ENCODE results near the gene SLX4. TPM values are rescaled to one million over a fixed set of nuclear protein-coding genes. Genes with fewer than 3 reads are reported as not detected.

The SLX4 gene
- total RNA-seq, 1 donor from 2014 or later, result 12.2 TPM

- Mint-ChIP-seq H3K27ac (no peak overlapping the region), H3K36me3 (ENCODE audit: low read depth) (peaks cover 45% of the 10 kb centered on the region), H3K4me3 (ENCODE audit: low read depth) (no peak overlapping the region), H3K27me3 (ENCODE audit: low read depth) (no peaks in the 10 kb centered on the region), H3K9me3 (no peaks in the 10 kb centered on the region), H3K4me1 (ENCODE audit: low read depth) (no peaks in the 10 kb centered on the region)
- intact Hi-C loops (cut with micrococcal nuclease), result no loop called here
- DNase-seq (ENCODE audit: low spot score), result no peak
These were observed 69.8 kb downstream of the SLX4 start for GRCh38 chr16:3541527-3542155.

GRCh38 chr16:3538222-3538621 lies 73.2 kb downstream of the SLX4 start:
- peaks cover 39% of the 10 kb centered on the region for H3K36me3 Mint-ChIP-seq (ENCODE audit: low read depth)
- no peaks in the 10 kb centered on the region for H3K4me1 Mint-ChIP-seq (ENCODE audit: low read depth)
- H3K9me3 Mint-ChIP-seq, result no peaks in the 10 kb centered on the region
- DNase-seq (ENCODE audit: low spot score), result no peak
- no peak overlapping the region for H3K27ac Mint-ChIP-seq
- H3K4me3 Mint-ChIP-seq (ENCODE audit: low read depth), result no peak overlapping the region
- intact Hi-C loops (cut with micrococcal nuclease), result no loop called here
- H3K27me3 Mint-ChIP-seq (ENCODE audit: low read depth), result no peaks in the 10 kb centered on the region

- no peaks in the 10 kb centered on the region for H3K9me3 Mint-ChIP-seq
- no peak overlapping the region for H3K4me3 Mint-ChIP-seq (ENCODE audit: low read depth)
- intact Hi-C loops (cut with micrococcal nuclease), result no loop called here
- DNase-seq (ENCODE audit: low spot score), result no peak
- H3K4me1 Mint-ChIP-seq (ENCODE audit: low read depth), result no peaks in the 10 kb centered on the region
- no peaks in the 10 kb centered on the region for H3K27me3 Mint-ChIP-seq (ENCODE audit: low read depth)
- H3K36me3 Mint-ChIP-seq (ENCODE audit: low read depth), result peaks cover 44% of the 10 kb centered on the region
- no peak overlapping the region for H3K27ac Mint-ChIP-seq
These were observed 74.6 kb downstream of the SLX4 start for GRCh38 chr16:3536851-3537250.

GRCh38 chr16:3536271-3536731 lies 75.1 kb downstream of the SLX4 start:
- Mint-ChIP-seq H3K4me1 (ENCODE audit: low read depth) (no peaks in the 10 kb centered on the region), H3K9me3 (no peaks in the 10 kb centered on the region), H3K36me3 (ENCODE audit: low read depth) (peaks cover 42% of the 10 kb centered on the region), H3K4me3 (ENCODE audit: low read depth) (no peak overlapping the region), H3K27me3 (ENCODE audit: low read depth) (no peaks in the 10 kb centered on the region), H3K27ac (no peak overlapping the region)
- intact Hi-C loops (cut with micrococcal nuclease), result no loop called here
- DNase-seq (ENCODE audit: low spot score), result no peak

- Mint-ChIP-seq H3K4me3 (ENCODE audit: low read depth) (no peak overlapping the region), H3K27ac (no peak overlapping the region), H3K9me3 (no peaks in the 10 kb centered on the region), H3K4me1 (ENCODE audit: low read depth) (no peaks in the 10 kb centered on the region), H3K27me3 (ENCODE audit: low read depth) (no peaks in the 10 kb centered on the region), H3K36me3 (ENCODE audit: low read depth) (peaks cover 26% of the 10 kb centered on the region)
- no peak for DNase-seq (ENCODE audit: low spot score)
- intact Hi-C loops (cut with micrococcal nuclease), result no loop called here
These were observed 77.3 kb downstream of the SLX4 start for GRCh38 chr16:3534126-3534525.

- intact Hi-C loops (cut with micrococcal nuclease), result no loop called here
- Mint-ChIP-seq H3K27ac (no peak overlapping the region), H3K36me3 (ENCODE audit: low read depth) (peaks cover 35% of the 10 kb centered on the region), H3K4me1 (ENCODE audit: low read depth) (peaks cover 7% of the 10 kb centered on the region), H3K27me3 (ENCODE audit: low read depth) (no peaks in the 10 kb centered on the region), H3K4me3 (ENCODE audit: low read depth) (no peak overlapping the region), H3K9me3 (no peaks in the 10 kb centered on the region)
- no peak for DNase-seq (ENCODE audit: low spot score)
These were observed 78.7 kb downstream of the SLX4 start for GRCh38 chr16:3532741-3533140.

Other genes with a start within 250 kb of the SLX4 start
- 13.2 and 16.1 TPM in 2 replicates for gene ZSCAN32, start 210.6 kb downstream of the SLX4 start, total RNA-seq
- gene ZNF174, start 210.4 kb downstream of the SLX4 start, total RNA-seq, result 9.2 and 11.1 TPM in 2 replicates
- gene ZNF597, start 168.1 kb downstream of the SLX4 start, total RNA-seq, result 1.8 and 1.9 TPM in 2 replicates
- gene NAA60, start 167.9 kb downstream of the SLX4 start, total RNA-seq, result 31.0 and 36.2 TPM in 2 replicates
- not detected in 2 replicates for gene C16orf90, start 116.1 kb downstream of the SLX4 start, total RNA-seq
- gene CLUAP1, start 110.6 kb downstream of the SLX4 start, total RNA-seq, result 13.7 and 19.9 TPM in 2 replicates
- gene NLRC3, start 34.2 kb downstream of the SLX4 start, total RNA-seq, result 28.8 and 29.6 TPM in 2 replicates
- 14.0 and 14.6 TPM in 2 replicates for gene DNASE1, start 43.1 kb upstream of the SLX4 start, total RNA-seq
- 299 and 307 TPM in 2 replicates for gene TRAP1, start 105.9 kb upstream of the SLX4 start, total RNA-seq

Data from activated T-helper 2 cell treated with anti-CD3 and anti-CD28 coated beads, Interferon-gamma antibody, Interleukin-2, Interleukin-4, amounts not matched to agents 10 μg/mL and 5 μg/mL and 100 μg/mL, durations not matched to agents 14 hours and 24 hours and 36 hours (primary cell).